Endothelial cell of umbilical vein (primary cell): ENCODE measurements around the gene SH3RF1.

Source experiments
- POLR2A ChIP-seq: IDR thresholded peaks from 2 replicates; pipeline ENCODE4 v1.6.1; 2012; ENCODE audit warnings: low read depth, mild to moderate bottlenecking, control low read depth, low read length
- TF ChIP-seq, protein P1 (sequence below), 2 donors: IDR thresholded peaks; 1 replicate in 1 of 2; 2 replicates in 1 of 2; pipeline ENCODE4 v1.5.1; 2011; ENCODE audit warnings: low read length in 2 of 2, mild to moderate bottlenecking in 2 of 2, moderate library complexity in 2 of 2, control low read depth in 1 of 2, inconsistent platforms in 1 of 2, low read depth in 1 of 2; ENCODE audit not compliant: insufficient read depth in 1 of 2; ENCODE audit errors: extremely low read depth in 1 of 2

DNA sequence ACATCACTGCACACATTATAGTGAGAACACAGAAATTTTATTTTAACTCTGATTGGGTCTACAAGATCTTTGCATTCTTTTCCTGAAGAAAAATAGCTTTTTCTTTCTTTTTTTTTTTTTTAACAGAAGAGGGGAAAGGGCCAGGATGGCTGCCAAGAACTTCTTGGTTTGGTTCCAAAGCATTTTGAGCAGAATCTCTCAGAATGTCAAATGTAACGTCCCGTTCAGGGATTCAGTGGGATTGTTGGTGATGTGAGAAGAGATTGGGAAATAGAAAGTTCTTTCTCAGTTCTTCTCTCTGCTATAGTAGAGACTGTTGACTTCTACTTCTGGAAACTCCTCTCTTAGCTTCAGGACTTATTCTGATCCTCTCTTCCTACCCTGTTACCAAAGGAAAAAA is 189.8 kb downstream of the SH3RF1 start:
- TF ChIP-seq, protein P1, sequence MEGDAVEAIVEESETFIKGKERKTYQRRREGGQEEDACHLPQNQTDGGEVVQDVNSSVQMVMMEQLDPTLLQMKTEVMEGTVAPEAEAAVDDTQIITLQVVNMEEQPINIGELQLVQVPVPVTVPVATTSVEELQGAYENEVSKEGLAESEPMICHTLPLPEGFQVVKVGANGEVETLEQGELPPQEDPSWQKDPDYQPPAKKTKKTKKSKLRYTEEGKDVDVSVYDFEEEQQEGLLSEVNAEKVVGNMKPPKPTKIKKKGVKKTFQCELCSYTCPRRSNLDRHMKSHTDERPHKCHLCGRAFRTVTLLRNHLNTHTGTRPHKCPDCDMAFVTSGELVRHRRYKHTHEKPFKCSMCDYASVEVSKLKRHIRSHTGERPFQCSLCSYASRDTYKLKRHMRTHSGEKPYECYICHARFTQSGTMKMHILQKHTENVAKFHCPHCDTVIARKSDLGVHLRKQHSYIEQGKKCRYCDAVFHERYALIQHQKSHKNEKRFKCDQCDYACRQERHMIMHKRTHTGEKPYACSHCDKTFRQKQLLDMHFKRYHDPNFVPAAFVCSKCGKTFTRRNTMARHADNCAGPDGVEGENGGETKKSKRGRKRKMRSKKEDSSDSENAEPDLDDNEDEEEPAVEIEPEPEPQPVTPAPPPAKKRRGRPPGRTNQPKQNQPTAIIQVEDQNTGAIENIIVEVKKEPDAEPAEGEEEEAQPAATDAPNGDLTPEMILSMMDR (IDR thresholded peaks at IDR 0.05; ENCODE audit: extremely low read depth in 1 of 2, insufficient read depth in 1 of 2, low read depth in 1 of 2, low read length in 2 of 2): no peak
- TF ChIP-seq POLR2A: no peak
